NCI-H524 (cell line): ENCODE data around the gene MAD1L1.
A peak's percentile ranks its signal among the peaks of the same experiment; 100 is the strongest.
"Not testable (repeated sequence)": the region's sequence is repeated elsewhere in the genome, so short reads cannot be mapped to it uniquely, and the experiment has no call there.

Experiments
- DNase-seq, 2 experiments: peaks; one replicate each; lab custom pipeline; 2025; lab: John Stamatoyannopoulos, UW

MAD1L1 gene

GRCh38 chr7:1971946-1972654 is 260.6 kb downstream of the MAD1L1 start:
- no peak for DNase-seq

GRCh38 chr7:1970895-1971294 is 261.9 kb downstream of the MAD1L1 start:
- no peak for DNase-seq

- not testable (repeated sequence) for DNase-seq
Measured at GRCh38 chr7:1970285-1970660, 262.5 kb downstream of the MAD1L1 start.

- DNase-seq: no peak
Measured at GRCh38 chr7:1969459-1970284, 263.1 kb downstream of the MAD1L1 start.

GRCh38 chr7:1968397-1969111 is 264.2 kb downstream of the MAD1L1 start:
- no peak for DNase-seq

GRCh38 chr7:1967512-1968396 is 265.0 kb downstream of the MAD1L1 start:
- no peak for DNase-seq

- DNase-seq: peak; percentile 69 to 86
Measured at GRCh38 chr7:1966631-1967200, 266.0 kb downstream of the MAD1L1 start.

- DNase-seq: no peak
Measured at GRCh38 chr7:1965579-1966294, 267.0 kb downstream of the MAD1L1 start.

GRCh38 chr7:1964913-1965578 is 267.7 kb downstream of the MAD1L1 start:
- no peak for DNase-seq

- DNase-seq: no peak
Measured at GRCh38 chr7:1964211-1964912, 268.4 kb downstream of the MAD1L1 start.

GRCh38 chr7:1963575-1963974 is 269.2 kb downstream of the MAD1L1 start:
- no peak for DNase-seq

GRCh38 chr7:1961701-1962276 is 271.0 kb downstream of the MAD1L1 start:
- DNase-seq: no peak

GRCh38 chr7:1959305-1959704 is 273.4 kb downstream of the MAD1L1 start:
- no peak for DNase-seq

GRCh38 chr7:1957471-1958225 is 275.1 kb downstream of the MAD1L1 start:
- DNase-seq: no peak

- DNase-seq: no peak
Measured at GRCh38 chr7:1956611-1957470, 275.9 kb downstream of the MAD1L1 start.

GRCh38 chr7:1956141-1956540 is 276.6 kb downstream of the MAD1L1 start:
- no peak for DNase-seq

GRCh38 chr7:1954366-1955004 is 278.3 kb downstream of the MAD1L1 start:
- DNase-seq: no peak
